HUDEP-2 (cell line): ENCODE measurements around the gene ASB18.

Source experiments
- DNase-seq, 76 experiments: peaks; one replicate each; lab custom pipeline; 2025; ENCODE audit not compliant: unreplicated experiment in 76 of 76; lab: John Stamatoyannopoulos, UW

ASB18 gene

DNA sequence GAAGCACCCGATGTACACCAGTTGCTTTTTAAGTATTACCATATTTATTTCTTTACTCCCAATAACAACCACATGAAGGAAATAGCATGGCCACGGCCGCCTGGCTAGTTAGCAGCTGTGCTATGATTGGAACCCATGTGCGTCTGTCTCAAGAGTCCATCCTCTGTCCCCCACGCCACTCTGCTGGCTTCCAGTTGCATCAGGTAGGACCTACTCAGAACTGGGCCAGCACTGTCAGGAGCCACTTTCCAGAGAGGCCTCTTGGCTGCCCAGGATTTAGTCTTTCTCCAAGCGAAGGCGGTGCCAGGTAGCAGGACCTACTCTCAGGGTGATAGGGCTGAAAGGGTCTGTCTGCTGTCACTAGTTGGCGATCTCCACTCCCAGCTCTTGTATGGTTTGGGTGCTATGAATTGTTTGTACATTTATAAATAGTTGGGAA lies 22.1 kb downstream of the ASB18 start:
- no peak for DNase-seq

DNA sequence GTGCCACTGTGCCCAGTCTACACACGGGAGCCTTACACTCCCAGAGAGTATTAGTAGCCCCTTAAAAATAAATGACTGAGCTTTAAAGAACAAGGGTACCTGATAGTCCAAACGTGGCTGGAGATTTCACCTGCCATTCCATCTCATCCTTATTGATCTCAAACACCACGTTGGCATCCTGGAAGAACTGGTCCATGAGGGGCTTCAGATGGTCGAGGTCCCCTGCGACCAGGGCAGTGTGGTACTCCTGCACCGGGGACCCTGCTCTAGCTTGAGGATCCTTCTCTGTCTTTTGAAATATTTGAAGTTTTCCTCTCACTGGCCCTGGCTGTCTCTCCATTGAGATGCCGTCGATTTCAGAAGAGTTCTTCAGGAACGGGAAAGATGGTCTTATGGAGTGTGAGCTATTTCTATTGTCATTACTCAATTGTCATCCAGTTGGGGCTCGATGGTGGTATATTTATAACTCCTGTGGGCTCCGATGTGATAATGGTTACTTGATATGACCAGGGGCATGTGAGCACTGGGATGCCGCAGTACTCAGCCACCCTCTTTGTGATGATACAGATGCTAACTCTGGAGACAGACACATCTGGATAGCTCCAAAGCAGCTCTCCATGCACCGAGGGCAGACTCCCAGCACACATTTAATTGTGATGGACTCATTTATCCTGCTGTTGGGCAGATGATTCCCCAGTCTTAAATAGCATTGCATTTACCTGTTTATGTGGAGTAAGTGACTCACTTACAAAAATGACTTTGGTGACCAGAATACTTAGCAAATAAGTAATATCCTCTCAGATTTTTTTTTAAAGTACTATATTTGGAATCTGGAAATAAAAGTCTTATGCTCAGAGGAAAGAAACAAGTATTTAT lies 22.8 kb downstream of the ASB18 start:
- DNase-seq: no peak

DNA sequence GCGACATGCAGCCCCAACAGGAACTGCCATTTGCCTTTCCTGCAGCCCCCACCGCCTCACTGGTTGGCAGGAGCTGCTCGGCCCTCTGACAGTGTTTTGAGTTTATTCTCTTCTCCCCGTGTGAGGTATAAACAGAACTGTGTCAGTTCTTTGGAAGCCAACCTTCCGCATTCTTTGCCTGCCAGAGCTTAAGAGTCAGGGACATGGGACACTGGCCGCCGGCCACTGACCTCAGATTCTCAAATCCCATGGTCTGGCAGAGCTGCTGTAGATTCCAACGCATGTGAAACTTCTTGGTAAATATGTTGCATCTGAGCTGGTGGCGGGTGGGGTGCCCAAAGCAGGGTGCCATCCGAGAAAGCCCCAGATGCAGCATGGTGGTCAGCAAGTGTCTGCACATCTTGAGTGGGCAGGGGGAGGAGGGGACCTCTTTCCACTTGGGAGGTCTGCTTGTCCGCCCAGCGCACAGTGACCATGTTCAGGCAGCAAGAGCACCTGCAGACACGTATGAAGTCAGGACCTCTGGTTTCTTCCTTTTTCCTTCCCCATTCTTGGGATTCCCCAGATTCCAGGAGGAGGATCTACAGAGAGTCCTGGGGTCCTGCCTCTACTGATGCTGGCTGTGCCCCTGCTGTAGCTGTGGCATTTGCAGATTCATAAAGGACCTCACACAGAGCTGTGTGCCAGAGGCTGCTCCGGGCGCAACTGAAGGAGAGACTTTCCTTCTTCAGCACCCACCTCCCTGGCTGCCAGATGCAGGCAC lies 23.8 kb downstream of the ASB18 start:
- no peak for DNase-seq

DNA sequence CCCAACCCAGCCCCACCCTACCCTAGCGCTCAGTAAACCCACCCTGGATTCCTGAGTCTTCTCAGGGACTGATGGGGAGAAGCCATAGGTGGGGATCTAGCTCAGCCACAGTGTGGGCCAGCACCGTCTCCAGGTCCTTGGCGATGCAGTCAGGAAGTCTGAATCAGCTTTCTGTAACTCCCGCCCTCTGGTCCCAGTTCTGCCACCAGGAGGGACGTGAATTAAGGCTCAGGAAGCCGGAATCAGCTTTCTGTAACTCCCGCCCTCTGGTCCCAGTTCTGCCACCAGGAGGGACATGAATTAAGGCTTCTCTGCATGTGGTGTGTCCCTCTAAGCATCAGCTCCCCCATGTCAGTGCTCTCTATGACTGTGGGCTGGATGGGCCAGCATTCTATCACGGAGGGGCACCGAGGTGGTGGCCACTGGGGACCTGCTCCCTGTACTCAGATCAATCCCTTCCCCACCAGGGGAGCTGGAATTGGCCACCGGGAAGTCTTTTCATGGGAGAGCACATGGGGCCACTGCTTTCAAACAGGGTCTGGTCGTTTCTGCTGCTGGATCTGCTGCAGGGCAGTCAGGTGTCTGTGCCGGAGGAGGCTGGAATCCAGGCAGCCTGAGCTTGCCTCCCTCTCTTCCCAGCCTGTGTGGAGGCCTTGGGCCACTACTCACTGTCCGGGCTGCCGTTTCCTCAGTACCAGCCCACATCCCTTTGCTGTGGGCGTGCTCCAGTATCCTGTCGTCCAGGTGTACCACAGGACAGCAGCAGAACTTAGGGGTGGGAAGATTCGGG lies 24.7 kb downstream of the ASB18 start:
- no peak for DNase-seq

DNA sequence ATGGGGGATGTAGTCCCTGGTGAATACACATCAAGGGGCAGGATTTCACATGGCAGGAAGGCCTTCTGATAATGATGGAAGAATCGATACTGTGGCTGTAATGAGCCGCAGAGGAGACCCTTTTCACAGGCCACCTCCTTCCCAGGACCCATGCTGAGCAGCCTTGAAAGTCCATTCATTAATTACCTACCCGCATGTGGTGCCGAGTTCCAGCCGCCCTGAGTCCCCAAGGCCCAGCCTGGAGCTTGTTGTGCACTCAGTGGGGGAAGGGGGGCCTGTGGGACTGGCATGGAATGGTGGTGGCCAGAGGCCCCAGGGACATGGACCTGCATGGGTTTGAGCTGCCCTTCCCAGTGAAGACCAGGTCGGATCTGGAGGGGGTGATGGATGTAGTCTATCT lies 25.5 kb downstream of the ASB18 start:
- DNase-seq: peak in 1 of 76 experiments; percentile 1

DNA sequence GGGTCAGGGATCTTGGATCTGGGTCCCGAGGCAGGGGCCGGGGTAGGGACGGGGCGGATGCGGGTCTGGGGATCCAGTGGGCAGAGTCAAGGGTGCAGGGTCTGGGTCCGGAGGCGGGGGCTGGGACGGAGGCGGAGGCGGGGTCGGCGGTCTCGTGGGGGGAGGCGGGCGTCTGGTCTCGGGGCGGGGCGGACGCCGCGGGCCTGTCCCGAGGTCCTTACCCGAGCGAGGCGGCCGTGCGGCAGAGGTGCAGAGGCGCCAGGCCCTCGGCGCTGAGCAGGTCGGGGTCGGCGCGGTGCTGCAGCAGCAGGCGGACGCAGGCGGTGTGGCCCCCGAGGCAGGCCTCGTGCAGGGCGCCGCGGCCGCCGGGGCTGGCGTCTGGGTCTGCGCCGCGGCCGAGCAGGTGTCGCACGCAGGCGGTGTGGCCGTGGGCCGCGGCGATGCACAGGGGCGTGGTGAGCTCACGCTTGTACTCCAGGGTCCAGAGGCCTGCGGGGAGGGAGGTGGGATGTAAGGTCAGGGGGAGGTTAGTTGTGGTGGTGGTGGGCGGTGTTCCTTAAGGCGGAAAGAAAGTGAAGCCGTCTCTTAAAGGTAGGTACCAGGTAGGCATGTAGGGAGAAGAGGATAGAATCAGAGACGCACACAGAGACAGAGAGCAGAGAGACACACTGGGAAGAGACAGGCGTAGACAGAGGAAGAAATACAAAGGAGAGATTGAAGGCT lies 26.6 kb downstream of the ASB18 start:
- DNase-seq: no peak

DNA sequence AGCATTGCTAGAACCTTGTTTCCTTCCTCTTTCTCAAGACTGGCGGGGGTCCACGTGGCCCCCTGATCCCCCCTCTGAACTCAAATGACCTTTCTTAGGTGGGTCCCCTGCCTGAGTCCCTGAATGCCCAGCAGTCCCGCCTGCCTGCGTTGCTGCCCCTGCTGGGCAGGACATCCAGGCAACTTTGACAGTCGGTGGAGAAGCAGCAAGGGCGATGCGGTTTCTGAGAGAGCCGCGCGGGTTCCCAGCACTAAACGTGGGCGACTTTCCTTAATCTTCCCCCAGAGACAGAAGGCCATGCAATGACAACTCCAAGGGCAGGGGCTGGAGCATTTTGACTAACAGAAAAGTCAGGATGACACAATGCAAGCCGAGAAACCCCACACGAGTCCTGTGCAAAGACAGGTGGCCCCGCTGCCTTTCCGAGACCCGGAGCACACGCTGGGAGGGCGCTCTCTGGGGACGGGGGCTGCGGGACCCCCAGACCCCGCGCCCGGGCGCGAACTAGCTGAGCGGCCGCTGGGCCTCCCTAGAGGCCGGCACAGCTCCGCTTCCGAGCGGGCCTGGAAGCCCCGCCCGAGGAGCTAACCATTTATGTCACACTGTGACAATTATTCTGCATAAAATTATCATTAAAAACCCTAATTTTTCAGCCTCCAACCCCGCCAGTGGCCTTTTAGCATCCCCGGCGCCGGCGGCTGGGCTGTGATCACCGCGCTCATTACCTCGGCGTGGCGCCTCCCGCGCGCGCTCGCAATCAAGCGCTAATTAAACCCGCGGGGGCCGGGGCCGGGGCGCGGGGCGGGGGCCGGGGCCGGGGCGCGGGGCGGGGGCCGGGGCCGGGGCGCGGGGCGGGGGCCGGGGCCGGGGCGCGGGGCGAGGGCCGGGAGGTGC lies 27.4 kb downstream of the ASB18 start:
- DNase-seq: no peak

DNA sequence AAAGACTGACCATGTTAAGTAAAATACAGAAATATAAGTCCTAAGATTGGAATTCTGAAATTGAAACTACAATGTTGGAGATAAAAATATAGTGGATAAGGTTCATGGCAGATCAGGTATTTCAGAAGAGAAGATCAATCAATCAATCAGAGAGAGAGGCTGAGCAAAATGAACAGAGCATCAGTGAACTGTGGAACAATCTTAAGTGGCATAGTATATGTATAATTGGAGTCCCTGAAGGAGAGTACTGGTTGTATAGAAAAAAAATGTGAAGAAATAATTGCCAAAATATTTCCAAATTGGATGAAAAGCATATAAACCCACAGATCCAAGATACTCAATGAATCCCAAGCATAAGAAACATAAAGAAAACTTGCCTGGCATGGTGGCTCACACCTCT lies 35.0 kb downstream of the ASB18 start:
- DNase-seq: no peak

DNA sequence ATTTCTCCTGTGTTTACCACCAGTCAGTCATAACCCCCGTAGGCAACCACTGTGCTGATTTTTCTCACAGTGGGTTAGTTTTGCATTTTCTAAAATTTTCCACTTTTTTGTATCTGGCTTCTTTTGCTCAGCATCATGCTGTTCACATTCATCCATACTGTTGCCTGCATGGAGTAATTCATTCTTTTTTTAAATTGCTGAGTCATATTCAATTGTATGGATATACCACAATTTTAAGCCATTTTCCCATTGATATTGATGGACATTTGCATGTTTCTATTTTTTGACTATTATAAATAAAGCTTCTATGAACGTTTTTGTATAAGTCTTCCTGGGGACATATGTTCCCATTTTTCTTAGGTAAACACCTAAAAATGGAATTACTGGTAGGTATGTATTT lies 40.5 kb downstream of the ASB18 start:
- DNase-seq: no peak

DNA sequence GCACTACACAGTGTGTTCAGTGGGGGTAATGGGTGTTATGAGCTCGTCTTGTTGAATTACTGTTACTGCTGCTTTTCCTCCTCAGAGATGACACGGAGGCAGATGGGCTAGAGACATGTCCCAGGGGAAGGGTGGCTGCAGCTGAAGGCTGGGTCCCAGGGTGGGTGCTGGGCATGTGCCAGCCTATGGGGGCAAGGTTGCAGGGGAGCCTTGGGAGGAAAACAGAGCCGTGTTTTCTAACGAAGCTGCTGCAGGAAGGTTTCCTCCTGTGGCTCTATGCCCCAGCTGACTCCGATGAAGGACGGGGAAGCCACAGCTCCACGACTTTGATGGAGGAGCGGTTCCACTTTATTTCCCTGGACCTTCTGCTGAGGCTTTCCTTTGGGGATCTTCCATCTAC lies 42.4 kb downstream of the ASB18 start:
- no peak for DNase-seq

DNA sequence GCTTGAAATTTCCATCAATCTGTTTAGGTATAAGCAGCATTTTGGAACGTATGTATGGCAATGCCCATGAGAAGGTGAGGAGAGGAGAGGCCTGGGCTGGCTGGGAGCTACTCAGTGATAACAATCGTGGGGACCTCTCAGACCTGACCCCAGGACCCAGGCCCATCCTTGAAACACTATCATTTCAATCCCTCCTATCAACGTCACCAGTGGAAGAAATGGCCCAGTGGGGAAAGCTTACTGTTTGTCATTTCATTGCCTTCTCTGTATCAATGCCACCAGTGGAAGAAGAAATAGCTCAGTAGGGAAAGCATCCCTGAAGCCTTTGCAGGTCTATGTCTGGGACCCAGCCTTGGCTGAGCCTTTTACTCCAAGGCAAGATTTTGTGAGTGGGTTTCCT lies 44.8 kb downstream of the ASB18 start:
- DNase-seq: no peak

DNA sequence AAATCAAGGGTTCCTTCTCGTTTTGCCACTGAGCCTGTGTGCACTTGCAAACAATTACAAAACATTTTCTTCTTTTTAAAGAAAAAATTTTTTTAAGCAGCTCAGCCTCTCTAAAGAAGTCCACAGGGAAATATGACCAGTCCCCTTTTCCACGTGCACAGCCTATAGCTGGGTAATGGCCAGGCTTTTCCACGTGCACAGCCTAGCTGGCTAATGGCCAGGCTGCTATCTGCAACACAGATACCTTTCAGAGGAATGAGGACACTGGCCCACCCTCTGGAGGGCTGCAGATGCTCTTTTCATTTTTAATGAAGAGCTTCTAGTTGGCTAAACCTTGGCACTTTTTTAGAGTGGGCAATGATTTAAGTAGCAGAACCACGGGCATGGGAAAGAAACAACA lies 46.3 kb downstream of the ASB18 start:
- no peak for DNase-seq

DNA sequence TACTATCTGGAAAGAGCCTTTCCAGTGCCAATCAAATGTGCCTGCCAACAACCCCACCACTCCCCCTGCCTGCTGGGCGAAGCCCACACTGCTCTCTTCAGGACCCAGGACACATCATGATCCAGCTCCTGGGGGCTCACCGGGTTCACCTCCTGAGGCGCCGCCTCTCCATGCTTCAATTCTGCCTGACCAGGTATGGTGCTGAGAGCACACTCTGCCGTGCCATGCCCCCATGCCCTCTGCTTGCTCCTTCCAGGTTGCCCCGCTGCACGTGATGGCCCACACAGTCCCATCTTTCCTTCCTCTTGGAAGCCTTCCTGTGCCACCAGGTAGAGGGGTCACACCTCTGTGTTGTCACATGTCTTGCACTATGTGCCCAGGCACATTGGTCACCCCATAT lies 47.5 kb downstream of the ASB18 start:
- no peak for DNase-seq

DNA sequence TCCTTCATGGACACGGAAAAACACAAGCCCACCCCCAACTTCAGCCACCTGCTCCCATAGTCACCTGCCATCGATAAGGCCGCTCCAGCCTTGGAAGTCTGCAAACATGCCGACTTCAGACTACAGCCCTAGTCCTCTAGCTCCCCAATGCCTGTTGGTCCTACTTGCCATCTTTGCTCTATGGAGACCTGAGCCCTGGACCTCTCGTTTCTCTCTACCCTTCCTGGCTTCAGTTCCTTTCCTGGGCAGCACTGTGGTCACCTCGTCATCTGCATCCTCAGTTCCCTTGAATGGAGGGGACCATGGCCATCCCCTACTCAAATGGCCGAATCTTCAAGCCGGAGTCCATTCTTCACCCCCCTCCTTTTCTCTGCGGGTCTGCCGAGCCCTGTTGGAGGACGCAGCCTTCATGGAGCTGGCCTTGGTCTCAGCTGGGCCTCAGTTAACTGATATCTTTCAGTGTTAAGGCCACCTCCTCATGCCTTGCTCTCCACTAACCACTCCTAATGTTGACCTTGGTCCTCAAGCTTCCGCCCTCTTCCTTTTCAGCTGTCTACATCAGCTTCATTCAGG lies 48.4 kb downstream of the ASB18 start:
- DNase-seq: no peak

DNA sequence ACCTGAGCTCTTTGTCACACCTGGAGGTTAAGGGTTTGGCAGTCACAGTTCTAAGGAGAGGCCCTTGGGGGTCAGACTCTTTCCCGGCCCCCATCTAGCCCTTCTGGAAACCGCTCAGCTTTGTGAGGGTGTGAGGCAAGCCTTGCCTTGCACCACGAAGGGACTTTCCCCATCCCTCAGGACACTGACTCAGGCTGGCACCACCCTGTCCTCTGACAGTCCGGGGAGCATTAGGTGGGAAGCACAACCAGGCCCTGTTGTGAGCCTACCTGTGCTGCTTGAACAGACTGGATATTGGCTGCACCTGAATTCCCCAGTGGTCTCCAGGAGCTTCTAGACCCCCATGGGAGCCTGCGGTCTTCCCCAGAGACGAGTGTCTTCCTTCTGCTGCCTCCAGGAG lies 49.0 kb downstream of the ASB18 start:
- no peak for DNase-seq

DNA sequence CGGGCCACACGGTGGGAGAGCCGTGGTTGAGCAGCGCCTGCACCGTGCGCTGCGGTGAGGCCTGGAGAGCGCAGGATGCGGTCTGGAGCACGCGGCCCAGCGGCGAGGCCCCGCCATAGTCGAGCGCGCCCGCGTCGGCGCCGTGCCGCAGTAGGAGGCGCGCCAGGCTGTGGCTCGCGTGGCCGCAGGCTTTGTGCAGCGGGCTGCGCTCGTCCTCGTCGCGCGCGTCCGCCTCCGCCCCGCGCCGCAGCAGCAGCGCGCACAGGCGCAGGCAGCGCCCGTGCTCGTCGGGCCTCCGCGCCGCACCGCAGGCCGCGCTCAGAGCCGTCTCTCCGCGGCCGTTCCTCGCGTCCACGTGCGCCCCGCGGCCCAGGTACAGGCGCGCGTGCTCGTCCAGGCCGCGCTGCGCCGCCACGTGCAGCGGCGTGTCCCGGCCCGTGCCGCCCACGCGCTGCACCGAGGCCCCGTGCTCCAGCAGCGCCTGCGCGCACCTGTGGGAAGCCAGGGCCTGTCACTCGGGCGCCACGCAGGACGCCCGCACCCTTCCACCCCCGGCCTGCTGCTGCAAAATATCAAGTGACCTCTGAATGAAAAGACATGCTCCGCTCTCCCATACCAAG lies 49.7 kb downstream of the ASB18 start:
- DNase-seq: no peak

DNA sequence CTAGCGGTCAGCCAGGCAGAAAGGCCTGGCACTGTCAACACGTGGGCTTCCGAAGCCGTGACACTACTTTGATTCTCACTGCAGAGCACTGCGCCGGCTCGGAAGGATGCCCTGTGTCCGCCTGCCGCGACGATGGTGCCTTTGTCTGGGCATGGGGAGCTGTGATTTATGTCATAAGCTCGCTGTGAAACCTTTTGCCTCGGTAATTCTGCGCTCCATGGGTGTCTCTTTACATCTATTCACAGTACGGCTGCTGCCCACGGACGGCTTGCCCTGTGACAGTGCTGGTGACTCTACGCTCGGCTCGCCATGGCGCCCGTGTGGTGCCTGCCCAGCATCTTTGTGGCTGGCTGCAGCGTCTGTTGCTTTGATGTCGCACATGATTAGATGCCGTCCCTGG lies 52.9 kb downstream of the ASB18 start:
- no peak for DNase-seq

DNA sequence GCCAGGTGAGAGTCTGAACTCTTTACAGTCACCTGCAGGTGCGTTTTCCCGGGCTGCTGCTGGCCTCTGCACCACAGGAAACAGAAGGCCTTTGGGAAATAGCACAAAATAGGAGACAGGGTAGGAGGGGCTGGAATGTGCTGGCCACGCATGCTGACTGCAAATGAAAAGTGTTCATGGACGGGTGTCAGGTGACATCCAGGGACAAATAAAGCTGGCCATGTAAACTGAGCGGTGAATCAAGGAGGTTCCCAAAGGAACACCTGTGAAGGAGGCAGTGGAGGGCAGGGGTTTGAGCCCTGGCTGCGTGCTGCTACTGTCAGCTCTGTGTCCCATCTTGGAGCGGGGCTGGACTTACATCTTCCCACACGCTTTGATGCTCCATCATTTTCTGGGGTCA lies 53.7 kb downstream of the ASB18 start:
- no peak for DNase-seq

DNA sequence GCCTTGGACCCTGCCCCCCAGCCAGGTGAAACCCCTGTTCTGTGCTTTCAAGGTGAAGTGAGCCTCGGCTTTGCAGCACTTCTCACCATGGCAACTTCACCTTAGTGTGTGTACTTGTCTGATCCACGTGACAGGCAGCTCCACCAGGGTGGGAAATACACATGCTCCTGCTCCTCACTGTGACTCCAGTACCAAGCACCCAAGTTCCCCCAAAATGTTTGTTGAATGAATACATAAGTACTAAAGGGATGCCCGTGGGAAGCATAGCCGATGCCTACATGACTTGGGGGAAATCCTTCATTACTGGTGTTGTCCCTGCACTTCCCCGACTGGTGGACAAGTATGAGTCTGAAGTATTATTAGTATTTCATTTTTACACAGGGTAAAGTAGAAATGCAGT lies 54.2 kb downstream of the ASB18 start:
- no peak for DNase-seq
